HG03045 (cell line): ENCODE measurements around the gene CORO7.

Source experiments
- ATAC-seq: cut with Tn5 transposase; IDR thresholded peaks from one replicate; pipeline ENCODE4 v1.9.1; 2021; ENCODE audit warnings: mild to moderate bottlenecking, moderate library complexity; ENCODE audit not compliant: unreplicated experiment

CORO7 gene

GRCh38 chr16:4373356-4373908, 43.0 kb downstream of the CORO7 start:
- no peak for ATAC-seq

GRCh38 chr16:4372578-4373355, 43.6 kb downstream of the CORO7 start:
- ATAC-seq: no peak

- no peak for ATAC-seq
Observed at GRCh38 chr16:4372001-4372577, 44.3 kb downstream of the CORO7 start.

GRCh38 chr16:4371357-4372000, 44.9 kb downstream of the CORO7 start, which contains the start of gene VASN:
Gene VASN, plus strand, starts transcription at chr16:4371848. Its CDS starts 9,030 bp downstream, at chr16:4380878.
- no peak for ATAC-seq

GRCh38 chr16:4370570-4371356, 45.6 kb downstream of the CORO7 start:
- ATAC-seq: no peak

- ATAC-seq: no peak
Observed at GRCh38 chr16:4370151-4370550, 46.2 kb downstream of the CORO7 start.

GRCh38 chr16:4369007-4369733, 47.2 kb downstream of the CORO7 start:
- ATAC-seq: no peak

GRCh38 chr16:4367393-4367856, 49.0 kb downstream of the CORO7 start:
- ATAC-seq: no peak

- ATAC-seq: no peak
Observed at GRCh38 chr16:4366016-4366415, 50.4 kb downstream of the CORO7 start.

- no peak for ATAC-seq
Observed at GRCh38 chr16:4365615-4366014, 50.8 kb downstream of the CORO7 start.

GRCh38 chr16:4365014-4365406, 51.4 kb downstream of the CORO7 start:
- ATAC-seq: no peak

- ATAC-seq: no peak
Observed at GRCh38 chr16:4364196-4365013, 52.0 kb downstream of the CORO7 start.

- no peak for ATAC-seq
Observed at GRCh38 chr16:4362476-4363135, 53.8 kb downstream of the CORO7 start.

- ATAC-seq: no peak
Observed at GRCh38 chr16:4361944-4362311, 54.5 kb downstream of the CORO7 start.

GRCh38 chr16:4361033-4361943, 55.1 kb downstream of the CORO7 start:
- ATAC-seq: no peak

GRCh38 chr16:4360538-4361021, 55.8 kb downstream of the CORO7 start:
- ATAC-seq: no peak

- no peak for ATAC-seq
Observed at GRCh38 chr16:4359914-4360313, 56.5 kb downstream of the CORO7 start.
